ENCODE measurements around the gene FOXO4. TPM values are rescaled to one million over a fixed set of nuclear protein-coding genes. Genes with fewer than 3 reads are reported as not detected.
A peak's percentile ranks its signal among the peaks of the same experiment; 100 is the strongest.

FOXO4 gene
- polyA plus RNA-seq, 3 donors: 24.2 to 32.6 (median 25.6) TPM

GRCh38 chrX:71095981-71096759 lies 519 bp downstream of the FOXO4 start:
- peak; percentile 14 for DNase-seq

GRCh38 chrX:71096760-71097032 lies 1.0 kb downstream of the FOXO4 start:
- no peak for DNase-seq

- no peak for DNase-seq
Observed at GRCh38 chrX:71098302-71098701, 2.7 kb downstream of the FOXO4 start.

GRCh38 chrX:71098951-71099506 lies 3.4 kb downstream of the FOXO4 start:
- no peak for DNase-seq

- DNase-seq: no peak
Observed at GRCh38 chrX:71099736-71100135, 4.1 kb downstream of the FOXO4 start.

GRCh38 chrX:71100581-71101505 lies 5.2 kb downstream of the FOXO4 start:
- DNase-seq: no peak

GRCh38 chrX:71102292-71102691 lies 6.6 kb downstream of the FOXO4 start:
- DNase-seq: no peak

GRCh38 chrX:71103110-71103983 lies 7.7 kb downstream of the FOXO4 start:
- DNase-seq: peak; percentile 20

GRCh38 chrX:71105628-71106027 lies 10.0 kb downstream of the FOXO4 start:
- no peak for DNase-seq

GRCh38 chrX:71106427-71106826 lies 10.8 kb downstream of the FOXO4 start, which contains the start of gene CXorf65:
Gene CXorf65 (minus strand): TSS chrX:71106740. CDS start chrX:71106556, 184 bp downstream.
- DNase-seq: no peak

GRCh38 chrX:71107245-71107644 lies 11.6 kb downstream of the FOXO4 start:
- no peak for DNase-seq

GRCh38 chrX:71107762-71108360 lies 12.2 kb downstream of the FOXO4 start:
- no peak for DNase-seq

GRCh38 chrX:71109051-71109450 lies 13.4 kb downstream of the FOXO4 start:
- no peak for DNase-seq

GRCh38 chrX:71111141-71111843 lies 15.6 kb downstream of the FOXO4 start, which contains the start of gene IL2RG:
Gene IL2RG (minus strand): TSS chrX:71111577. CDS start chrX:71111539, 38 bp downstream.
- DNase-seq: no peak

- DNase-seq: no peak
Observed at GRCh38 chrX:71111921-71112431, 16.3 kb downstream of the FOXO4 start.

- DNase-seq: no peak
Observed at GRCh38 chrX:71117358-71117757, 21.7 kb downstream of the FOXO4 start.

- peak; percentile 87 for DNase-seq
Observed at GRCh38 chrX:71118032-71118984, 22.7 kb downstream of the FOXO4 start, which contains the start of gene MED12. Gene MED12 (plus strand): TSS chrX:71118596. CDS start chrX:71118755, 159 bp downstream.

GRCh38 chrX:71118985-71119535 lies 23.4 kb downstream of the FOXO4 start:
- no peak for DNase-seq

All from renal pelvis (tissue), 4 donors.